Gastrocnemius medialis (tissue), 4 donors: Measurements from ENCODE around the gene TNIK. TPM values are rescaled to one million over a fixed set of nuclear protein-coding genes. Genes with fewer than 3 reads are reported as not detected.

Source experiments
- ATAC-seq, 2 donors: fragments of 150-250 bp; one replicate each; pipeline ENCODE4 v1.9.1; 2016
- DNase-seq, 2 donors: peaks; one replicate each; pipeline ENCODE4 v3.0.0-alpha.2; 2019
- H3K27ac ChIP-seq, 4 donors: fragments of 200-600 bp; sonication (generic); 1 replicate in 1 of 4; 2 replicates in 3 of 4; pipeline ENCODE4 v1.5.1; 2016 to 2018; ENCODE audit warnings: mild to moderate bottlenecking in 2 of 4, moderate library complexity in 1 of 4
- H3K27me3 ChIP-seq, 3 donors: fragments of 200-600 bp; sonication (generic) in 2 of 3; 1 replicate in 1 of 3; 2 replicates in 2 of 3; pipeline versions ENCODE4 v1.5.1 to v1.6.0; 2016 to 2019; ENCODE audit warnings: mild to moderate bottlenecking in 1 of 3, moderate library complexity in 1 of 3
- H3K36me3 ChIP-seq, 2 donors: fragments of 200-600 bp; sonication (generic) in 1 of 2; one replicate each; pipeline ENCODE4 v1.5.1; 2017 to 2018
- H3K4me1 ChIP-seq, 2 donors: fragments of 200-600 bp; sonication (generic) in 1 of 2; one replicate each; pipeline ENCODE4 v1.5.1; 2016 to 2017; ENCODE audit warnings: mild to moderate bottlenecking in 2 of 2
- H3K4me3 ChIP-seq, 4 donors: fragments of 200-600 bp; sonication (generic) in 3 of 4; 1 replicate in 1 of 4; 2 replicates in 3 of 4; pipeline ENCODE4 v1.5.1; 2016 to 2019; ENCODE audit warnings: mild to moderate bottlenecking in 2 of 4
- H3K9me3 ChIP-seq, 3 donors: fragments of 200-600 bp; sonication (generic) in 2 of 3; 1 replicate in 1 of 3; 2 replicates in 2 of 3; pipeline ENCODE4 v1.5.1; 2016 to 2019
- CTCF ChIP-seq, 5 experiments: fragments of 450-650 bp in 3 of 5; fragments of 200-600 bp in 2 of 5; sonication (generic) in 2 of 5; IDR thresholded peaks in 4 of 5; conservative IDR thresholded peaks in 1 of 5; 1 replicate in 4 of 5; 2 replicates in 1 of 5; pipeline ENCODE4 v1.5.1; 2016 to 2019; ENCODE audit warnings: antibody characterized with exemption in 5 of 5, mild to moderate bottlenecking in 3 of 5, moderate library complexity in 3 of 5
- POLR2A ChIP-seq, 2 donors: fragments of 450-650 bp; IDR thresholded peaks; one replicate each; pipeline ENCODE4 v1.6.1; 2017; ENCODE audit warnings: antibody characterized with exemption in 2 of 2, mild to moderate bottlenecking in 2 of 2, moderate library complexity in 2 of 2
- in situ Hi-C, 4 donors: fragments of 200-750 bp; cut with MboI; loops; one replicate each; pipeline versions ENCODE4 v1.15.0 to v1.8.0; 2017; ENCODE audit warnings: low sequenced_read_pairs in 4 of 4
- intact Hi-C: fragments of 100-400 bp; cut with DNase I; formaldehyde crosslinking; loops from one replicate; pipeline ENCODE4 v1.15.1; 2023; ENCODE audit warnings: low total_unique reads
- total RNA-seq, 4 donors: library from RNA; depleted of rRNA; stranded (reverse); fragments of >200 nt; gene quantifications; one replicate each; pipeline versions ENCODE4 v1.1.0 to v1.2.3, GENCODE V29; 2016

Gene TNIK
- total RNA-seq, 4 donors from 2014 or later: 5.2 to 19.7 (median 10.6) TPM

- Histone ChIP-seq H3K4me1 (no peaks in the 10 kb centered on the region), H3K27ac (no peak overlapping the region), H3K36me3 (peaks cover 0 to 7% of the 10 kb centered on the region in 2 donors), H3K9me3 (no peaks in the 10 kb centered on the region), H3K4me3 (no peak overlapping the region), H3K27me3 (no peaks in the 10 kb centered on the region)
- intact Hi-C loops (no loop called here), in situ Hi-C loops (no loop called here)
- no peak for ATAC-seq
- no peak for DNase-seq
- TF ChIP-seq POLR2A (IDR thresholded peaks at IDR 0.05) (no peak), CTCF (IDR thresholded peaks at IDR 0.05 in 4 of 5, conservative IDR thresholded peaks at IDR 0.05 in 1 of 5) (no peak)
These were observed 358.1 kb downstream of the TNIK start for GRCh38 chr3:171101982-171102641.

GRCh38 chr3:171099911-171100310 is 360.3 kb downstream of the TNIK start:
- TF ChIP-seq POLR2A (IDR thresholded peaks at IDR 0.05): no peak
- no peak for TF ChIP-seq CTCF (IDR thresholded peaks at IDR 0.05 in 4 of 5, conservative IDR thresholded peaks at IDR 0.05 in 1 of 5)
- H3K27me3 ChIP-seq: no peaks in the 10 kb centered on the region
- no peak overlapping the region for H3K4me3 ChIP-seq
- no peaks in the 10 kb centered on the region for H3K9me3 ChIP-seq
- intact Hi-C loops: no loop called here
- in situ Hi-C loops: no loop called here
- peaks cover 0 to 3% of the 10 kb centered on the region in 2 donors for H3K4me1 ChIP-seq
- no peak for ATAC-seq
- no peak for DNase-seq
- H3K36me3 ChIP-seq: peaks cover 0 to 7% of the 10 kb centered on the region in 2 donors
- no peak overlapping the region for H3K27ac ChIP-seq

- H3K9me3 ChIP-seq: no peaks in the 10 kb centered on the region
- ATAC-seq (peak in 1 of 2 donors; percentile 33), DNase-seq (no peak)
- in situ Hi-C loops (no loop called here), intact Hi-C loops (no loop called here)
- H3K27ac ChIP-seq: no peak overlapping the region
- H3K4me1 ChIP-seq: peaks cover 0 to 3% of the 10 kb centered on the region in 2 donors
- TF ChIP-seq POLR2A (IDR thresholded peaks at IDR 0.05) (no peak), CTCF (IDR thresholded peaks at IDR 0.05 in 4 of 5, conservative IDR thresholded peaks at IDR 0.05 in 1 of 5) (no peak)
- H3K4me3 ChIP-seq: no peak overlapping the region
- no peaks in the 10 kb centered on the region for H3K27me3 ChIP-seq
- H3K36me3 ChIP-seq: no peaks in the 10 kb centered on the region
These were observed 365.1 kb downstream of the TNIK start for GRCh38 chr3:171095063-171095462.

GRCh38 chr3:171094411-171094810 is 365.8 kb downstream of the TNIK start:
- H3K9me3 ChIP-seq: no peaks in the 10 kb centered on the region
- intact Hi-C loops (no loop called here), in situ Hi-C loops (no loop called here)
- DNase-seq (no peak), ATAC-seq (no peak)
- TF ChIP-seq POLR2A (IDR thresholded peaks at IDR 0.05) (no peak), CTCF (IDR thresholded peaks at IDR 0.05 in 4 of 5, conservative IDR thresholded peaks at IDR 0.05 in 1 of 5) (no peak)
- H3K27me3 ChIP-seq: no peaks in the 10 kb centered on the region
- H3K4me3 ChIP-seq: no peak overlapping the region
- H3K36me3 ChIP-seq: no peaks in the 10 kb centered on the region
- peaks cover 0 to 3% of the 10 kb centered on the region in 2 donors for H3K4me1 ChIP-seq
- H3K27ac ChIP-seq: no peak overlapping the region

GRCh38 chr3:171093462-171093861 is 366.7 kb downstream of the TNIK start:
- TF ChIP-seq CTCF (IDR thresholded peaks at IDR 0.05 in 4 of 5, conservative IDR thresholded peaks at IDR 0.05 in 1 of 5) (no peak), POLR2A (IDR thresholded peaks at IDR 0.05) (no peak)
- in situ Hi-C loops: no loop called here
- no peaks in the 10 kb centered on the region for H3K27me3 ChIP-seq
- H3K4me3 ChIP-seq: no peak overlapping the region
- H3K36me3 ChIP-seq: no peaks in the 10 kb centered on the region
- no peak for ATAC-seq
- H3K27ac ChIP-seq: no peak overlapping the region
- DNase-seq: no peak
- no peaks in the 10 kb centered on the region for H3K9me3 ChIP-seq
- intact Hi-C loops: no loop called here
- H3K4me1 ChIP-seq: peaks cover 0 to 8% of the 10 kb centered on the region in 2 donors
